WTC11 (cell line): Measurements from ENCODE around the gene CAPN9. TPM values are rescaled to one million over a fixed set of nuclear protein-coding genes. Genes with fewer than 3 reads are reported as not detected.

ENCODE experiments used
- ATAC-seq: fragments of 200-7000 bp; cut with Tn5 transposase; 2 replicates; pipeline ENCODE4 v1.10.0; 2021; ENCODE audit warnings: mild to moderate bottlenecking, moderate library complexity
- CTCF ChIA-PET: fragments of 300-600 bp; sonication (Branson Sonifier 250); formaldehyde crosslinking; loops from one replicate; lab custom pipeline; 2021; ENCODE audit warnings: antibody characterized with exemption; lab: Charles Lee
- POLR2A ChIA-PET: fragments of 350-600 bp; sonication (Branson Sonifier 250); formaldehyde crosslinking; loops from one replicate; lab custom pipeline; 2021; ENCODE audit warnings: antibody characterized with exemption; lab: Charles Lee
- DNase-seq: peaks from one replicate; pipeline ENCODE4 v3.0.0; 2021; ENCODE audit warnings: low spot score
- H3K27ac Mint-ChIP-seq: 2 replicates; pipeline ENCODE4 v1.8.0; 2021; ENCODE audit warnings: mixed read lengths
- H3K27me3 Mint-ChIP-seq: 2 replicates; pipeline ENCODE4 v1.8.0; 2021; ENCODE audit warnings: low read depth, mild to moderate bottlenecking, moderate library complexity, mixed read lengths
- H3K36me3 Mint-ChIP-seq: 2 replicates; pipeline ENCODE4 v1.8.0; 2021; ENCODE audit warnings: mixed read lengths
- H3K4me1 Mint-ChIP-seq: 2 replicates; pipeline ENCODE4 v1.8.0; 2022; ENCODE audit warnings: mixed read lengths
- H3K4me3 Mint-ChIP-seq: 2 replicates; pipeline ENCODE4 v1.8.0; 2021; ENCODE audit warnings: mild to moderate bottlenecking, moderate library complexity, mixed read lengths
- H3K9me3 Mint-ChIP-seq: 2 replicates; pipeline ENCODE4 v1.8.0; 2021; ENCODE audit warnings: mixed read lengths
- CDX4 ChIP-seq: fragments of 250-450 bp; sonication (Bioruptor Pico); IDR thresholded peaks from 2 replicates; pipeline ENCODE4 v1.9.0; 2021; ENCODE audit warnings: moderate library complexity, mild to moderate bottlenecking, inconsistent platforms, borderline replicate concordance
- E2F1 ChIP-seq: sonication (generic); formaldehyde crosslinking; IDR thresholded peaks from 2 replicates; pipeline ENCODE4 v1.8.0; 2022; ENCODE audit warnings: mild to moderate bottlenecking, missing genetic modification reagents
- FOXJ3 ChIP-seq: sonication (generic); formaldehyde crosslinking; IDR thresholded peaks from 2 replicates; pipeline ENCODE4 v1.9.0; 2021; ENCODE audit warnings: missing genetic modification reagents, mild to moderate bottlenecking, borderline replicate concordance
- FOXK1 ChIP-seq: sonication (generic); formaldehyde crosslinking; IDR thresholded peaks from 2 replicates; pipeline ENCODE4 v1.8.0; 2022; ENCODE audit warnings: mild to moderate bottlenecking, moderate library complexity, missing genetic modification reagents
- IRF1 ChIP-seq: sonication (generic); formaldehyde crosslinking; IDR thresholded peaks from 2 replicates; pipeline ENCODE4 v1.8.0; 2023; ENCODE audit warnings: missing genetic modification reagents
- NFATC4 ChIP-seq: fragments of 250-450 bp; sonication (Bioruptor Pico); IDR thresholded peaks from 2 replicates; pipeline ENCODE4 v1.9.0; 2021; ENCODE audit warnings: mild to moderate bottlenecking
- NR1H2 ChIP-seq: sonication (generic); formaldehyde crosslinking; IDR thresholded peaks from 2 replicates; pipeline ENCODE4 v1.9.0; 2021; ENCODE audit warnings: mild to moderate bottlenecking, moderate library complexity, missing genetic modification reagents
- PRDM15 ChIP-seq: sonication (generic); formaldehyde crosslinking; IDR thresholded peaks from 2 replicates; pipeline ENCODE4 v1.8.0; 2022; ENCODE audit warnings: missing genetic modification reagents
- PREB ChIP-seq: sonication (generic); formaldehyde crosslinking; IDR thresholded peaks from 2 replicates; pipeline ENCODE4 v1.8.1; 2022; ENCODE audit warnings: mild to moderate bottlenecking, missing genetic modification reagents, moderate library complexity, borderline replicate concordance
- PRRX2 ChIP-seq: fragments of 250-450 bp; sonication (Bioruptor Pico); IDR thresholded peaks from 2 replicates; pipeline ENCODE4 v1.8.0; 2021; ENCODE audit warnings: mild to moderate bottlenecking
- RELA ChIP-seq: sonication (generic); formaldehyde crosslinking; IDR thresholded peaks from 2 replicates; pipeline ENCODE4 v1.8.1; 2022; ENCODE audit warnings: missing genetic modification reagents, mild to moderate bottlenecking, borderline replicate concordance
- STAT6 ChIP-seq: sonication (generic); formaldehyde crosslinking; conservative IDR thresholded peaks from 2 replicates; pipeline ENCODE4 v1.8.1; 2023; ENCODE audit warnings: mild to moderate bottlenecking, low read depth, missing genetic modification reagents, moderate library complexity
- ZBTB21 ChIP-seq: sonication (generic); formaldehyde crosslinking; IDR thresholded peaks from 2 replicates; pipeline ENCODE4 v1.8.1; 2023; ENCODE audit warnings: mild to moderate bottlenecking, missing genetic modification reagents, borderline replicate concordance
- ZNF416 ChIP-seq: fragments of 250-450 bp; sonication (Bioruptor Pico); IDR thresholded peaks from 2 replicates; pipeline ENCODE4 v1.9.0; 2021; ENCODE audit warnings: mild to moderate bottlenecking, inconsistent platforms
- ZNF512 ChIP-seq: sonication (generic); formaldehyde crosslinking; IDR thresholded peaks from 2 replicates; pipeline ENCODE4 v1.8.1; 2022; ENCODE audit warnings: missing genetic modification reagents, borderline replicate concordance
- total RNA-seq: library from RNA; stranded (reverse); gene quantifications from 3 replicates; pipeline ENCODE4 v1.2.3, GENCODE V29; 2021

The CAPN9 gene
- total RNA-seq, 1 experiment from 2014 or later, result not detected

- POLR2A ChIA-PET, result no interaction called here
- H3K27me3 Mint-ChIP-seq, result peaks cover 40% of the 10 kb centered on the region
- no peak overlapping the region for H3K4me3 Mint-ChIP-seq
- no peak overlapping the region for H3K27ac Mint-ChIP-seq
- H3K9me3 Mint-ChIP-seq, result no peaks in the 10 kb centered on the region
- CTCF ChIA-PET, result interaction anchor here (1.9 kb wide), 1 partner anchor 410 kb away, joined by 5 read pairs; no protein-coding TSS in a partner anchor
- no peaks in the 10 kb centered on the region for H3K36me3 Mint-ChIP-seq
- no peak for DNase-seq
- ATAC-seq, result no peak
- H3K4me1 Mint-ChIP-seq, result no peaks in the 10 kb centered on the region
- TF ChIP-seq STAT6, result no peak
- no peak for TF ChIP-seq E2F1 (CRISPR knock-in tag)
- no peak for TF ChIP-seq PRDM15 (CRISPR knock-in tag)
- no peak for TF ChIP-seq IRF1
- TF ChIP-seq CDX4, result no peak
- no peak for TF ChIP-seq ZBTB21 (CRISPR knock-in tag)
- TF ChIP-seq RELA (CRISPR knock-in tag), result no peak
- TF ChIP-seq NR1H2, result no peak
- no peak for TF ChIP-seq NFATC4
- no peak for TF ChIP-seq ZNF512
- no peak for TF ChIP-seq FOXJ3 (CRISPR knock-in tag)
- TF ChIP-seq PRRX2 (CRISPR knock-in tag), result no peak
- no peak for TF ChIP-seq FOXK1 (CRISPR knock-in tag)
- TF ChIP-seq PREB, result no peak
- no peak for TF ChIP-seq ZNF416 (CRISPR knock-in tag)
These were observed 54.0 kb downstream of the CAPN9 start for GRCh38 chr1:230800891-230801840.
